SU-DHL-6 (cell line): ENCODE results near the gene TJP1.

Experiments
- CTCF ChIP-seq: fragments of 200-600 bp; sonication (generic); IDR thresholded peaks from one replicate; pipeline ENCODE4 v1.5.1; 2017; ENCODE audit warnings: antibody characterized with exemption, mild to moderate bottlenecking, low read length, moderate library complexity; ENCODE audit not compliant: insufficient read depth, poor library complexity, severe bottlenecking
- EZH2phosphoT487 ChIP-seq: fragments of 200-600 bp; sonication (generic), shearing (Covaris generic); conservative IDR thresholded peaks from 2 replicates; pipeline ENCODE4 v1.6.1; 2018; ENCODE audit warnings: mild to moderate bottlenecking, antibody characterized with exemption, low read length, moderate library complexity, mixed read lengths

- no peak for TF ChIP-seq CTCF
- TF ChIP-seq EZH2phosphoT487, result no peak
Measured at GRCh38 chr15:29704950-29705597, 117.2 kb downstream of the TJP1 start.
